Left lung (tissue), 10 donors: Measurements from ENCODE around the gene CTXND1. TPM values are rescaled to one million over a fixed set of nuclear protein-coding genes. Genes with fewer than 3 reads are reported as not detected.

Experiments
- ATAC-seq: fragments of 200-7000 bp; cut with Tn5 transposase; one replicate; pipeline ENCODE4 v1.9.1; 2020; ENCODE audit warnings: moderate library complexity
- DNase-seq, 4 donors: peaks; one replicate each; pipeline ENCODE4 v3.0.0-alpha.2; 2013 to 2020
- H3K27ac ChIP-seq, 2 donors: fragments of 200-600 bp; sonication (generic) in 1 of 2; one replicate each; pipeline versions ENCODE4 v1.5.0 to v1.8.0; 2020 to 2021
- H3K27me3 ChIP-seq, 2 donors: fragments of 200-600 bp; sonication (generic) in 1 of 2; one replicate each; pipeline versions ENCODE4 v1.5.0 to v1.8.0; 2020 to 2021
- H3K36me3 ChIP-seq, 2 donors: fragments of 200-600 bp; sonication (generic) in 1 of 2; one replicate each; pipeline versions ENCODE4 v1.5.0 to v1.8.0; 2020 to 2021
- H3K4me1 ChIP-seq, 2 donors: fragments of 200-600 bp; one replicate each; pipeline ENCODE4 v1.8.0; 2021
- H3K4me3 ChIP-seq, 2 donors: fragments of 200-600 bp; sonication (generic) in 1 of 2; one replicate each; pipeline versions ENCODE4 v1.5.0 to v1.8.0; 2020 to 2021; ENCODE audit warnings: mild to moderate bottlenecking in 1 of 2
- H3K9me3 ChIP-seq, 2 donors: fragments of 200-600 bp; sonication (generic) in 1 of 2; one replicate each; pipeline versions ENCODE4 v1.5.0 to v1.8.0; 2020 to 2021
- CTCF ChIP-seq, 2 donors: fragments of 200-600 bp; sonication (generic) in 1 of 2; IDR thresholded peaks; one replicate each; pipeline versions ENCODE4 v1.5.0 to v1.8.0; 2021; ENCODE audit warnings: antibody characterized with exemption in 2 of 2
- intact Hi-C, 2 donors: fragments of 100-400 bp; cut with DNase I; formaldehyde crosslinking; loops; one replicate each; pipeline versions ENCODE4 v1.11.2 to v1.14.2; 2022
- polyA plus RNA-seq, 6 donors: library from polyadenylated mRNA; unstranded; fragments of 120-200 nt; gene quantifications; one replicate each; pipeline ENCODE4 v1.2.1, GENCODE V29; 2013; ENCODE audit not compliant: insufficient read length in 6 of 6
- total RNA-seq, 2 donors: library from RNA; stranded (reverse); fragmentation: NEBNext Ultra II Directional; extraction: Animal tissue kit (Norgen Biotek cat#: 25700); gene quantifications; one replicate each; pipeline ENCODE4 v1.2.1, GENCODE V29; 2021
- donor health status: DM: no; HTN: yes; CAD: no.
- donor health status: DM: no; HTN: no; CAD: no.

Gene CTXND1
- total and polyA plus RNA-seq, 8 donors = 0.47 to 32.9 (median 23.1) TPM

DNA sequence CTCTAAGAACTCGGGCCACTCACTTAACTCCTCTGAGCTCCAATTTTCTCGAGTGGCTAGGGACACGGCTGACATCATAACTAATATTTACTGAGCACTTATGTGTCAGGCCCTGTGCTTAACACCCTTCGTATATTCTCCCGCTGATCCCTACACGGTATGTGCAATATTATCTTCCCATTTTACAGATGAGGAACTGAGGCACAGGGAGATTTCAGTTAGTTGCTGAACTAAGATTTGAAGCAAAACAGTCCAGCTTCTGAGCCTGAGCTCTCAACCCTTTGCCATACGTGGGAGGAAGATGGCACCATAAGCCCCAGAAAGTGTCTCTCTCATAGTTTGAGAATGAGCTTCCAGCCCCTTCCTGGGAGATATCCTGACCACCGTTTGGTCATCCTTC is 79.6 kb downstream of the CTXND1 start:
- ATAC-seq (no peak), DNase-seq (no peak)
- Histone ChIP-seq H3K36me3 (peaks cover 0 to 46% of the 10 kb centered on the region in 2 donors), H3K4me3 (no peak overlapping the region), H3K4me1 (peaks cover 0 to 5% of the 10 kb centered on the region in 2 donors), H3K27ac (no peak overlapping the region), H3K9me3 (no peaks in the 10 kb centered on the region), H3K27me3 (no peaks in the 10 kb centered on the region)
- TF ChIP-seq CTCF (IDR thresholded peaks at IDR 0.05) = no peak
- intact Hi-C loops = no loop called here

GRCh38 chr15:80171787-80172186 is 80.2 kb downstream of the CTXND1 start:
- H3K27ac ChIP-seq = no peak overlapping the region
- ATAC-seq (no peak), DNase-seq (no peak)
- H3K36me3 ChIP-seq = peaks cover 0 to 40% of the 10 kb centered on the region in 2 donors
- peaks cover 0 to 5% of the 10 kb centered on the region in 2 donors for H3K4me1 ChIP-seq
- intact Hi-C loops = no loop called here
- no peak for TF ChIP-seq CTCF (IDR thresholded peaks at IDR 0.05)
- no peaks in the 10 kb centered on the region for H3K9me3 ChIP-seq
- no peak overlapping the region for H3K4me3 ChIP-seq
- no peaks in the 10 kb centered on the region for H3K27me3 ChIP-seq

- peaks cover 0 to 30% of the 10 kb centered on the region in 2 donors for H3K36me3 ChIP-seq
- TF ChIP-seq CTCF (IDR thresholded peaks at IDR 0.05) = no peak
- ATAC-seq (no peak), DNase-seq (no peak)
- H3K9me3 ChIP-seq = no peaks in the 10 kb centered on the region
- intact Hi-C loops = no loop called here
- H3K4me1 ChIP-seq = peaks cover 0 to 5% of the 10 kb centered on the region in 2 donors
- H3K27ac ChIP-seq = no peak overlapping the region
- no peaks in the 10 kb centered on the region for H3K27me3 ChIP-seq
- H3K4me3 ChIP-seq = no peak overlapping the region
Observed at GRCh38 chr15:80170596-80170995, 81.4 kb downstream of the CTXND1 start.

DNA sequence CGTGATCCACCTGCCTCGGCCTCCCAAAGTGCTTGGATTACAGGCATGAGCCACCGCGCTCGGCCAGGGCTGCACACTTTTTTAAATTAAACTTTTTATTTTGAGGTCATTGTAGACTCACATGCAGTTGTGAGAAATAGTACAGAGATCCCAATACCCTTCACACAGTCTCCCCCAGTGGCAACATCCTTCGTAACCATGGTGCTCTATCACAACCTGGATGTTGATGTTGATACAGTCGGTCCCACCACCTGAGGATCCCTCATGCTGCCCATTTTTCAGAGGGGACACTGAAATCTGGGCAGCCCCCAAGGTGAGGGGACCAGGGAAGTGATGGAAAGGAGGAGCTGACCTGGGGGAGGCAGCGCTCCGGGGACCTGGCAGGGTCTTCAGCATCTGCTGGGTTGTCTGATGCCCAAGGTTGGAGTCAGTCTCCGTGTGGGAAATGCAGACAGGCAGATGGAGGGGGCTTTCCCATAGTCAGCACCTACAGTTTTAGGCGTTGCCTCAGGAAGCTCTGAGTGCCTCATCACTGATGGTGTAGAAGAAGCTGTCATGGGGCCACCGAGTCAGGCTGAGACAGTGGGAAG is 82.2 kb downstream of the CTXND1 start:
- Histone ChIP-seq H3K4me1 (peaks cover 0 to 5% of the 10 kb centered on the region in 2 donors), H3K27ac (no peak overlapping the region), H3K9me3 (no peaks in the 10 kb centered on the region), H3K27me3 (no peaks in the 10 kb centered on the region), H3K36me3 (peaks cover 0 to 23% of the 10 kb centered on the region in 2 donors), H3K4me3 (no peak overlapping the region)
- DNase-seq (no peak), ATAC-seq (no peak)
- intact Hi-C loops = no loop called here
- TF ChIP-seq CTCF (IDR thresholded peaks at IDR 0.05) = no peak

DNA sequence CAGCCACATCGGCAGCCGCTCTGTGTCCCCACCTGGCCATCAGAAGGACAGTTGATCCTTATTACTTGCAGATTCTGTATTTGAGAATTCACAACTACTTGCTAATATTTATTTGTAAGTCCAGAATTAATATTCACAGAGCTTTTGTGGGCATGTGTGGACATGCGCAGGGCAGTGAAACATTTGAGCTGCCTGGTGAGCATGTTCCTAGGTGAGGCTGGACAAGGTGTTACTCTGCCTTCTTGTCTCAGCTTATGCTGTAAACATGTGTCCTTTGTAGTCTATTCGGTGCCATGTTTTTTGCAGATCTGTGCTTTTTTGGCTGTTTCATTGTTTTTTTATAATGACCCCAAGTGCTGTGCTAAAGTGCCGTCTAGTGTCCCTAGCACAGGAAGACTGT is 83.6 kb downstream of the CTXND1 start:
- intact Hi-C loops = no loop called here
- Histone ChIP-seq H3K27me3 (no peaks in the 10 kb centered on the region), H3K4me3 (no peak overlapping the region), H3K9me3 (no peaks in the 10 kb centered on the region), H3K4me1 (peaks cover 0 to 5% of the 10 kb centered on the region in 2 donors), H3K36me3 (peaks cover 0 to 16% of the 10 kb centered on the region in 2 donors), H3K27ac (no peak overlapping the region)
- no peak for ATAC-seq
- no peak for DNase-seq
- no peak for TF ChIP-seq CTCF (IDR thresholded peaks at IDR 0.05)
